Upper lobe of left lung (tissue), 6 donors: ENCODE data around the gene MN1. TPM values are rescaled to one million over a fixed set of nuclear protein-coding genes. Genes with fewer than 3 reads are reported as not detected.

ENCODE experiments used
- ATAC-seq, 2 donors: fragments of 200-7000 bp; cut with Tn5 transposase; one replicate each; pipeline ENCODE4 v1.9.1; 2022; ENCODE audit warnings: mild to moderate bottlenecking in 2 of 2, moderate library complexity in 2 of 2; ENCODE audit not compliant: low FRiP score in 2 of 2
- DNase-seq, 2 donors: peaks; one replicate each; pipeline ENCODE4 v3.0.0-alpha.2; 2019 to 2020
- H3K27ac ChIP-seq, 4 donors: fragments of 200-600 bp; sonication (generic); one replicate each; pipeline ENCODE4 v1.5.1; 2016 to 2019
- H3K27me3 ChIP-seq, 4 donors: fragments of 200-600 bp; sonication (generic); one replicate each; pipeline ENCODE4 v1.5.1; 2017 to 2019
- H3K36me3 ChIP-seq, 4 donors: fragments of 200-600 bp; sonication (generic); one replicate each; pipeline ENCODE4 v1.5.1; 2016 to 2019
- H3K4me1 ChIP-seq, 4 donors: fragments of 200-600 bp; sonication (generic); one replicate each; pipeline ENCODE4 v1.5.1; 2018 to 2019
- H3K4me3 ChIP-seq, 4 donors: fragments of 200-600 bp; sonication (generic); one replicate each; pipeline ENCODE4 v1.5.1; 2017 to 2019; ENCODE audit warnings: mild to moderate bottlenecking in 2 of 4, moderate library complexity in 1 of 4
- H3K9me3 ChIP-seq, 4 donors: fragments of 200-600 bp; sonication (generic); one replicate each; pipeline ENCODE4 v1.5.1; 2018 to 2019
- CTCF ChIP-seq, 6 experiments: fragments of 450-650 bp in 4 of 6; fragments of 200-600 bp in 2 of 6; sonication (generic) in 2 of 6; IDR thresholded peaks; one replicate each; pipeline ENCODE4 v1.5.1; 2016 to 2019; ENCODE audit warnings: antibody characterized with exemption in 6 of 6
- EP300 ChIP-seq, 4 donors: sonication (generic); formaldehyde crosslinking; IDR thresholded peaks; one replicate each; pipeline ENCODE4 v1.5.1; 2017; ENCODE audit warnings: antibody characterized with exemption in 4 of 4, control low read depth in 2 of 4
- POLR2A ChIP-seq, 4 donors: fragments of 450-650 bp; IDR thresholded peaks; one replicate each; pipeline ENCODE4 v1.5.1; 2016 to 2017; ENCODE audit warnings: antibody characterized with exemption in 4 of 4, mild to moderate bottlenecking in 2 of 4
- POLR2AphosphoS5 ChIP-seq, 2 donors: sonication (generic); formaldehyde crosslinking; IDR thresholded peaks; one replicate each; pipeline ENCODE4 v1.5.1; 2017; ENCODE audit warnings: antibody characterized with exemption in 2 of 2
- WGBS, 2 donors: methylation state at CpG; one replicate each; pipeline ENCODE4 v1.1.5; 2017 to 2018; 5-methylcytosine and 5-hydroxymethylcytosine counted together
- total RNA-seq, 6 donors: library from RNA; depleted of rRNA in 4 of 6; stranded (reverse); fragments of >200 nt in 4 of 6; gene quantifications; one replicate each; pipeline versions ENCODE4 v1.1.0 to v1.2.1, GENCODE V29; 2016 to 2021
- donor health status: DM: no; HTN: no; CAD: no; lungs with moderate emphysema.
- donor health status: DM: no; HTN: yes; CAD: no; lungs with severe emphysema.

Gene MN1
- total RNA-seq, 6 donors from 2014 or later: 1.0 to 17.8 (median 3.5) TPM

- H3K27ac ChIP-seq: peak overlapping the region; percentile 77 to 92 (median 91)
- TF ChIP-seq POLR2A (IDR thresholded peaks at IDR 0.05): no peak
- no peak for TF ChIP-seq EP300 (IDR thresholded peaks at IDR 0.05)
- no peak for TF ChIP-seq CTCF (IDR thresholded peaks at IDR 0.05)
- TF ChIP-seq POLR2AphosphoS5 (IDR thresholded peaks at IDR 0.05): no peak
- peaks cover 0 to 26% (median 11%) of the 10 kb centered on the region in 4 donors for H3K27me3 ChIP-seq
- no peaks in the 10 kb centered on the region for H3K9me3 ChIP-seq
- DNase-seq (peak in 1 of 2 donors; percentile 85), ATAC-seq (peak in 1 of 2 donors; percentile 22)
- H3K36me3 ChIP-seq: peaks cover 0 to 6% (median 0%) of the 10 kb centered on the region in 4 donors
- H3K4me1 ChIP-seq: peaks cover 26 to 62% (median 39%) of the 10 kb centered on the region in 4 donors
- WGBS, 2 donors: 3 to 10% methylated on average over 27 to 28 of the region's 82 CpGs
- H3K4me3 ChIP-seq: peak overlapping the region; percentile 57 to 89 (median 70)
These were observed 1.0 kb downstream of the MN1 start for GRCh38 chr22:27800250-27801201.

- peak overlapping the region; percentile 57 to 89 (median 70) for H3K4me3 ChIP-seq
- H3K4me1 ChIP-seq: peaks cover 26 to 61% (median 39%) of the 10 kb centered on the region in 4 donors
- TF ChIP-seq POLR2AphosphoS5 (IDR thresholded peaks at IDR 0.05): no peak
- TF ChIP-seq EP300 (IDR thresholded peaks at IDR 0.05): no peak
- TF ChIP-seq CTCF (IDR thresholded peaks at IDR 0.05): no peak
- no peak for TF ChIP-seq POLR2A (IDR thresholded peaks at IDR 0.05)
- H3K36me3 ChIP-seq: peaks cover 0 to 6% (median 0%) of the 10 kb centered on the region in 4 donors
- H3K9me3 ChIP-seq: no peaks in the 10 kb centered on the region
- DNase-seq (peak in 1 of 2 donors; percentile 85), ATAC-seq (no peak)
- 33 to 77% methylated on average over 16 to 30 of the region's 40 CpGs for WGBS, 2 donors
- peak overlapping the region in 2 of 4 donors; percentile 12 to 91 for H3K27ac ChIP-seq
- peaks cover 0 to 26% (median 11%) of the 10 kb centered on the region in 4 donors for H3K27me3 ChIP-seq
These were observed 1.7 kb downstream of the MN1 start for GRCh38 chr22:27799827-27800249.

GRCh38 chr22:27799015-27799826 is 2.3 kb downstream of the MN1 start:
- no peak for ATAC-seq
- peak in 1 of 2 donors; percentile 78 for DNase-seq
- WGBS, 2 donors: 65 to 71% methylated on average over 28 to 56 of the region's 62 CpGs
- Histone ChIP-seq H3K27me3 (peaks cover 0 to 26% (median 11%) of the 10 kb centered on the region in 4 donors), H3K27ac (peak overlapping the region in 2 of 4 donors; percentile 12 to 91), H3K4me1 (peaks cover 26 to 56% (median 34%) of the 10 kb centered on the region in 4 donors), H3K9me3 (no peaks in the 10 kb centered on the region), H3K36me3 (peaks cover 0 to 6% (median 0%) of the 10 kb centered on the region in 4 donors), H3K4me3 (peak overlapping the region; percentile 57 to 89 (median 70))
- no peak for TF ChIP-seq POLR2A (IDR thresholded peaks at IDR 0.05)
- TF ChIP-seq POLR2AphosphoS5 (IDR thresholded peaks at IDR 0.05): no peak
- no peak for TF ChIP-seq CTCF (IDR thresholded peaks at IDR 0.05)
- no peak for TF ChIP-seq EP300 (IDR thresholded peaks at IDR 0.05)

- DNase-seq (peak in 1 of 2 donors; percentile 82), ATAC-seq (no peak)
- Histone ChIP-seq H3K9me3 (no peaks in the 10 kb centered on the region), H3K4me3 (no peak overlapping the region), H3K27me3 (peaks cover 0 to 26% (median 11%) of the 10 kb centered on the region in 4 donors), H3K27ac (no peak overlapping the region), H3K4me1 (peaks cover 26 to 56% (median 34%) of the 10 kb centered on the region in 4 donors), H3K36me3 (peaks cover 0 to 6% (median 0%) of the 10 kb centered on the region in 4 donors)
- 73 to 80% methylated on average over 4 to 35 of the region's 44 CpGs for WGBS, 2 donors
- TF ChIP-seq POLR2A (IDR thresholded peaks at IDR 0.05) (no peak), EP300 (IDR thresholded peaks at IDR 0.05) (no peak), POLR2AphosphoS5 (IDR thresholded peaks at IDR 0.05) (no peak), CTCF (IDR thresholded peaks at IDR 0.05) (no peak)
These were observed 3.0 kb downstream of the MN1 start for GRCh38 chr22:27798511-27799014.
